HepG2 (cell line): ENCODE results near the gene ADIPOR2.

Experiments used
- CBX5 ChIP-seq: sonication (generic); formaldehyde crosslinking; IDR thresholded peaks from 2 replicates; pipeline ENCODE4 v1.4.0; 2020; ENCODE audit warnings: missing genetic modification reagents, borderline replicate concordance
- FOXM1 ChIP-seq: sonication (generic); formaldehyde crosslinking; IDR thresholded peaks from 2 replicates; pipeline ENCODE4 v1.5.0; 2020; ENCODE audit warnings: missing genetic modification reagents
- POLR2A ChIP-seq, 2 experiments: IDR thresholded peaks; 2 replicates each; pipeline ENCODE4 v1.6.1; 2011; ENCODE audit warnings: low read depth in 2 of 2, low read length in 2 of 2, mild to moderate bottlenecking in 1 of 2, moderate library complexity in 1 of 2; ENCODE audit not compliant: insufficient read depth in 1 of 2
- ZBTB40 ChIP-seq, 2 experiments: fragments of 450-650 bp in 1 of 2; sonication (generic) in 1 of 2; formaldehyde crosslinking in 1 of 2; IDR thresholded peaks; 2 replicates each; pipeline versions ENCODE4 v1.6.1 to v1.8.0; 2016 to 2022; ENCODE audit warnings: antibody characterized with exemption in 1 of 2, mild to moderate bottlenecking in 1 of 2, missing genetic modification reagents in 1 of 2
- ZNF383 ChIP-seq: sonication (generic); formaldehyde crosslinking; IDR thresholded peaks from 2 replicates; pipeline ENCODE4 v1.4.0; 2020; ENCODE audit warnings: missing genetic modification reagents, mild to moderate bottlenecking, borderline replicate concordance
- ZNF75D ChIP-seq: sonication (generic); formaldehyde crosslinking; IDR thresholded peaks from 2 replicates; pipeline ENCODE4 v1.8.1; 2023; ENCODE audit warnings: missing genetic modification reagents, mild to moderate bottlenecking, borderline replicate concordance

DNA sequence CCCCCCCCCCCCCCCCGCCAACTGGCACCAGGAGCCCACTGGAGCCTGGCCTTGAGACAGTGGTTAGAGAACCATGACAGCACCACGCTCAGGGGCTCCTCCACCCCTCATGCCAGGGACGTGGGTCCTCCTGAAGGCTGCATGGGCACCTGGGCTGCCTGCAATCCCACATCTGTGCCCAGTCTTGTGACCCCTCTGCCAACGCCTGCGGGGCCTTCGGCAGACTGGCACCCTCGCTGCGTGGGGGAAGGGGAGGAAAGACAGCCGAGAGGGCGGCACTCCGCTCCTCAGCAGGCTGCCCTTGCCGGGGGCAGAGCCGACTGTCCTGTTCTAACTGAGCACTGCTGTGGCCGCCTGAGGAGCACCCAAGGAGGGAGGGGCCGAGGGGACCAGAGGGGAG lies 135.5 kb downstream of the ADIPOR2 start:
- TF ChIP-seq ZBTB40 (IDR thresholded peaks at IDR 0.05) (no peak), ZBTB40 (CRISPR knock-in tag; IDR thresholded peaks at IDR 0.05) (no peak), FOXM1 (no peak), ZNF383 (CRISPR knock-in tag) (no peak), POLR2A (IDR thresholded peaks at IDR 0.05; ENCODE audit: insufficient read depth in 1 of 2, low read depth in 2 of 2, low read length in 2 of 2) (no peak), ZNF75D (CRISPR knock-in tag) (no peak), CBX5 (CRISPR knock-in tag) (no peak)
